Measurements from ENCODE around the gene OR2T12.
"Not testable (repeated sequence)": the region's sequence is repeated elsewhere in the genome, so short reads cannot be mapped to it uniquely, and the experiment has no call there.

Gene OR2T12, protein sequence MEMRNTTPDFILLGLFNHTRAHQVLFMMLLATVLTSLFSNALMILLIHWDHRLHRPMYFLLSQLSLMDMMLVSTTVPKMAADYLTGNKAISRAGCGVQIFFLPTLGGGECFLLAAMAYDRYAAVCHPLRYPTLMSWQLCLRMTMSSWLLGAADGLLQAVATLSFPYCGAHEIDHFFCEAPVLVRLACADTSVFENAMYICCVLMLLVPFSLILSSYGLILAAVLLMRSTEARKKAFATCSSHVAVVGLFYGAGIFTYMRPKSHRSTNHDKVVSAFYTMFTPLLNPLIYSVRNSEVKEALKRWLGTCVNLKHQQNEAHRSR

DNA sequence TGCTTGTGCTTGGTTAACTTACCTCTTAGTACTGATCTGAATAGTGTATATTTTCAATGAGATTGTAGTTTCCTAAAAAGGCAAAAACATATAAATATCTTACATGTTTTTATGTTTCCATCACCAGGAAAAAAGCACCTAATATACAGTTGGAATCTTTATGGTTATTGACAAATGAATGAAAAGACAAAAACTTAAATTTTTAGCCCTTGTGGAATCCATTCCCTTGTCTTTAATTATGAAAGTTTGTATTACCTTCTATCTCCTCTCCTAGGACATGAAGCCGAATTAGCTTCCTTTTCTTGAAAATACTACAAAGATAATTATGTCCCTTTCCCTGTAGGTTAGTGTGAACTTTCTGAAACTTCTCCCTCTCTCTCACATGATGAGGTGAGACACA, at the start of gene OR2T12:
OR2T12 (minus strand) TSS at position 101 of the 400 bp plus-strand sequence. CDS start 7,846 bp downstream, outside the sequence.
- H3K4me3 Mint-ChIP-seq: no peak within 1 kb of the TSS
- H3K9me3 Mint-ChIP-seq: peaks cover 20% of the 10 kb centered on the region
- no peaks in the 10 kb centered on the region for H3K4me1 Mint-ChIP-seq (ENCODE audit: low read depth)
- no peak within 1 kb of the TSS for H3K27ac Mint-ChIP-seq
- intact Hi-C loops (cut with micrococcal nuclease): no loop called here
- H3K36me3 Mint-ChIP-seq (ENCODE audit: low read depth): no peaks in the 10 kb centered on the region
- no peaks in the 10 kb centered on the region for H3K27me3 Mint-ChIP-seq

DNA sequence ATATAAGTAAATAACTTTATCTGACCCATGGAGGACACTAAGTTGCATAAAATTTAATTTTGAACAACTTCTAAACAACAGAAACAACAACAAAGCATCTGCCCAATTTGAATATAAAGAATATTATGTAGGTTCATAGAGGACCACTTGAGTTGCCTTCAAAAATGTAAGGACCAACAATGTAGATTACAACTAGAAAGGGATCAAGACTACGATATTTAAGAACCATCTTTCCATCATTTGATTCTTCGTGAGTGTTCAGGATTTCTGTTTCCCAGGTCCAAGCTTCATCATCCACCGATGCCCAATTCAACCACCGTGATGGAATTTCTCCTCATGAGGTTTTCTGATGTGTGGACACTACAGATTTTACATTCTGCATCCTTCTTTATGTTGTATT, 45.3 kb upstream of the OR2T12 start, which contains the start of gene OR14C36:
OR14C36 (plus strand) TSS at position 301 of the 400 bp plus-strand sequence; CDS start at position 301, 0 bp downstream.
- Mint-ChIP-seq H3K27ac (no peak within 1 kb of the TSS), H3K27me3 (no peaks in the 10 kb centered on the region)

DNA sequence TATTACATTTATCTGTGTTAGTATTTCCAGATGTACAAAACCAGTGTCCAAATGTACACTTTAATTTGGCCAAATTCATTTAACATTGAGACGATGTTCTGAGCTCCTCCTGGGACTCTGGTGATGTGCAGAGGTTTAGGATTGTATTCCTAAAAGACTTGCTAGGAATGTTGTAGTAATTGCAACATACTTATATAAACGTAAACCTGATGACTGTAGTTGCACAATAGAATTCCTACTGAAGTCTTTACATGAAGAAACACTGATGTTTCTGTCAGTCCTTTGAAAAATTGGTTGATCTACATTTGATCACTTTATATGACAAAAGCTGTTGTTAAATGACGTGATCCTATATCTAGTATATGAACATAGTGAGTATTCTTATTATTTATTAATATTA, 40.2 kb upstream of the OR2T12 start:
- intact Hi-C loops (cut with micrococcal nuclease): no loop called here
- peaks cover 13% of the 10 kb centered on the region for H3K9me3 Mint-ChIP-seq
- H3K4me3 Mint-ChIP-seq: no peak overlapping the region
- H3K27me3 Mint-ChIP-seq: no peaks in the 10 kb centered on the region
- H3K36me3 Mint-ChIP-seq (ENCODE audit: low read depth): no peaks in the 10 kb centered on the region
- H3K4me1 Mint-ChIP-seq (ENCODE audit: low read depth): no peaks in the 10 kb centered on the region
- no peak overlapping the region for H3K27ac Mint-ChIP-seq

More for the DNA sequence above, 45.3 kb upstream of the OR2T12 start, which contains the start of gene OR14C36:
- H3K36me3 Mint-ChIP-seq (ENCODE audit: low read depth): no peaks in the 10 kb centered on the region
- H3K4me3 Mint-ChIP-seq: no peak within 1 kb of the TSS
- H3K4me1 Mint-ChIP-seq (ENCODE audit: low read depth): no peaks in the 10 kb centered on the region
- intact Hi-C loops (cut with micrococcal nuclease): no loop called here
- H3K9me3 Mint-ChIP-seq: no peaks in the 10 kb centered on the region

DNA sequence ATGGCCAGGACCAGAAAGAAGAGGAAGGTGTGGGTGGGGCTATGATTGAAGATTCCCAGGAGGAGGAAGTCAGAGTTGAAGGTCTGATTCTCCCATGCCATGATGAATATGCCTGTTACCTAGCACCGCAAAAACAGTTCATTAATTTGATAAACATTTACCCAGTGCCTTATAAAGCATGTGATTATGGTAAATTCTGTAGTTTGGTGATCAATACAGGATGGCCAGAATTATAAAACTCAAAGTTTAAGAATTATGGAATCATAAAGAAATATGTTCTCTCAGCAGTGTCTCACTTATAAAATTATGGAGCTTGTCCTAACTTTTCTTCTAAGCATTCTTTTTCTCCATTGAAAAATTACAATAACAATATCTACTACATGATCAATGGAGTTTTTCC, 21.2 kb upstream of the OR2T12 start, which contains the start of gene OR2M7:
OR2M7 (minus strand) TSS at position 101 of the 400 bp plus-strand sequence; CDS start at position 101, 0 bp downstream.
- Mint-ChIP-seq H3K36me3 (ENCODE audit: low read depth) (no peaks in the 10 kb centered on the region), H3K27me3 (no peaks in the 10 kb centered on the region), H3K27ac (no peak within 1 kb of the TSS), H3K4me1 (ENCODE audit: low read depth) (no peaks in the 10 kb centered on the region), H3K4me3 (no peak within 1 kb of the TSS), H3K9me3 (peaks cover 9% of the 10 kb centered on the region)
- intact Hi-C loops (cut with micrococcal nuclease): no loop called here

DNA sequence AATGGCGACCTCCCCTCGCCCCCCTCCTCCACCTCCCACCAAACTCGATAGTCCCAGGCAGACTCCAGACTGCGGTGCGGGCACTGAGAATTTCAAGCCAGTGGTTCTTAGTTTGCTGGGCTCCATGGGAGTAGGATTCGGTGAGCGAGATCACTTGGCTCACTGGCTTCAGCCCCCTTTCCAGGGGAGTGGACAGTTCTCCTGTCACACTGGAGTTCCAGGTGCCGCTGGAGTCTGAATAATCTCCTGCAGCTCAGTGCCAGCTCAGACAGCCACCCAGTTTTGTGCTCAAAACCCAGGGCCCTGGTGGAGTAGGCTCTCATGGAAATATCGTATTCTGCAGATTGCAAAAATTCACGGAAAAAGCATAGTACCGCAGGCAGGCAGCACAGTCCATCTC, 13.6 kb upstream of the OR2T12 start:
- Mint-ChIP-seq H3K4me1 (ENCODE audit: low read depth) (no peaks in the 10 kb centered on the region), H3K27me3 (no peaks in the 10 kb centered on the region), H3K36me3 (ENCODE audit: low read depth) (no peaks in the 10 kb centered on the region), H3K4me3 (no peak overlapping the region), H3K27ac (no peak overlapping the region), H3K9me3 (peaks cover 32% of the 10 kb centered on the region)
- intact Hi-C loops (cut with micrococcal nuclease): no loop called here

DNA sequence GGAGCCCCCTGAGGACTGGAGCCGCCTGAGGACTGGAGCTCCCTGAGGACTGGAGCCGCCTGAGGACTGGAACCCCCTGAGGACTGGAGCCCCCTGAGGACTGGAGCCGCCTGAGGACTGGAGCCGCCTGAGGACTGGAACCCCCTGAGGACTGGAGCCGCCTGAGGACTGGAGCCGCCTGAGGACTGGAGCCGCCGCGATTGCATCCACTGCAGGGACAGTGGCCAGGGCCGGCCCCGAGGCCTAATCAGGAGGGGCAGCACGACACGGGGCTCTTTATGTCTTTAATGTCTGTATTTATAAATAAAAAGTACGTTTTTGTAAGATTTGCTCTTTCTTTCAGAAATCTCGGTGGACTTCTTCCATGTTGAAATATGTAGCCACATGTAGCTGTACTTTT, 3.5 kb upstream of the OR2T12 start:
- H3K36me3 Mint-ChIP-seq (ENCODE audit: low read depth); intact Hi-C loops (cut with micrococcal nuclease); H3K27me3 Mint-ChIP-seq; H3K27ac Mint-ChIP-seq; H3K4me3 Mint-ChIP-seq; H3K4me1 Mint-ChIP-seq (ENCODE audit: low read depth): not testable (repeated sequence)
- peaks cover 10% of the 10 kb centered on the region for H3K9me3 Mint-ChIP-seq

DNA sequence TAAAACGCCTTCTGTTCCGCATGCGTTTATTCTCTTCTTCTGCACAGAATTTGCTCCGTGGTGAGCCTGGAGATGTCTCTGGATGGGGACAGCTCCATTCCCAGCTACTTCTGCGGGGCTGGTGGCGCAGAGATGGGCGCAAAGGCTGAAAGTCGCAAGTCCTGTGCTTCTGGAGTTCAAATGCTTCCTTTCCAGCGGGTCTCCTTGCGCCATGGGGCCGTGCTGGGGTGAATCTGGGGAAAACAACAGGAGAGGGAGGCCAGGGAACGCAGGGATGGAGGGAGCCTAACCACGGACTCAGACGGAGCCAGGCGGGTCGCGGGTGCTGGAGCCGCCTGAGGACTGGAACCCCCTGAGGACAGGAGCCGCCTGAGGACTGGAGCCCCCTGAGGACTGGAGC, 2.9 kb upstream of the OR2T12 start:
- H3K9me3 Mint-ChIP-seq: peaks cover 10% of the 10 kb centered on the region
- H3K4me1 Mint-ChIP-seq (ENCODE audit: low read depth): no peaks in the 10 kb centered on the region
- intact Hi-C loops (cut with micrococcal nuclease): no loop called here
- H3K36me3 Mint-ChIP-seq (ENCODE audit: low read depth): no peaks in the 10 kb centered on the region
- no peak overlapping the region for H3K27ac Mint-ChIP-seq
- no peaks in the 10 kb centered on the region for H3K27me3 Mint-ChIP-seq
- H3K4me3 Mint-ChIP-seq: no peak overlapping the region

DNA sequence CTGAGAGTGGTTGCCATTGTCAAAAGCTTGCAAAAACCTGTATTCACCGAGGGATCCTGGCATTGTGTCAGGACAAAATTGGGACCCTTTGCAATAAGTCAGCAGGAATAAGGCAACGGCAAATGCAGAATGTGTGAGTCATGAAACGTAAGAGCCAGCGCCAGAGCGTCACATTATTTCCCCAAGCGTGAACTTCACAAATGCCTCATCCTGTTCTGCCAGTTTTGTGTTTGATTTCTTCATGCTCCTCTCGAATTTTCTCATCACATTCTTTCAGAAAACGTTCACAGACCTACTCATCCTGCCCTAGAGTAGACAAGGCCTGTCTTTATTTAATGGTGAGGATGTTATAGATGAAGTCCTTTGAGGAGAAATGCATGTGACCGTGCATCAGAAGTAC, 2.4 kb upstream of the OR2T12 start:
- H3K4me3 Mint-ChIP-seq; H3K27me3 Mint-ChIP-seq; H3K27ac Mint-ChIP-seq; intact Hi-C loops (cut with micrococcal nuclease); H3K4me1 Mint-ChIP-seq (ENCODE audit: low read depth); H3K36me3 Mint-ChIP-seq (ENCODE audit: low read depth): not testable (repeated sequence)
- H3K9me3 Mint-ChIP-seq: peaks cover 10% of the 10 kb centered on the region

DNA sequence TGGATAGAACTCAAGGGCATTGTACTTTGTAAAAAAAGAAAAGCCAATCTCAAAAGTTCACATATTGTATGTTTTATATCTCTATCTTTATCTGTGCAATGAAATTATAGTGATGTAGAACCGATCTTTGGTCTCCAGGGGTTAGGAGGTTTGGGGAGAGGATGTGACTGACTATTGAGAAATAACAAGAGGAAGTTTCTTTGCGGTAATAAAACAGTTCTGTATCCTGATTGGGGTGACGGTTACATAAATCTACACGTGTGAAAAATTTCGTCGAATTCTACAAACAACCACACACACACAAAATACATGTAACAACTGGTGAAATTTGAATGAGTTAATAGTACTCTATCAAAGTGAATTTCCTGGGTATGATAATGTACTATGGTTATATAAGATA, 14.8 kb downstream of the OR2T12 start:
- no peak overlapping the region for H3K4me3 Mint-ChIP-seq
- peaks cover 8% of the 10 kb centered on the region for H3K4me1 Mint-ChIP-seq (ENCODE audit: low read depth)
- intact Hi-C loops (cut with micrococcal nuclease): no loop called here
- no peaks in the 10 kb centered on the region for H3K27me3 Mint-ChIP-seq
- H3K27ac Mint-ChIP-seq: no peak overlapping the region
- H3K36me3 Mint-ChIP-seq (ENCODE audit: low read depth): no peaks in the 10 kb centered on the region
- no peaks in the 10 kb centered on the region for H3K9me3 Mint-ChIP-seq

DNA sequence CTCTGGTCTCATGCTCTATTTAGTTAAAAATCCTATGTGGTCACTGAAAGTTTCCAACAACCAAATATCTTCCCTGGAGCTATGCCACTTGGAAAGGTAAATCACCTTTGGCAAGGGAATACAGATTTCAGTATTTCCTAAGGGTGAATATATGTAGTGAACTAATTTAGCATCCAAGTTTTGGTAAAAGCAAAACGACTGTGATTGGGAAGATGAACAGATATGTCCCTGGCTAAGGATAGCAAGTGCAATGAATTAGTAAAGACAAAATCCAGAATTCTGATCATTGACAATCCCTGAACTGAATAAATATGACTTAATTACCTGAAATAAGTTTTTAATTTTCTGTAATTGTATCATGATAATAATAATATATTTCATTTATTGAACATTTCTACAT, 25.3 kb downstream of the OR2T12 start, which contains the start of gene OR2T33:
OR2T33 (minus strand) TSS at position 101 of the 400 bp plus-strand sequence. CDS start 4,162 bp downstream, outside the sequence.
- no peak within 1 kb of the TSS for H3K27ac Mint-ChIP-seq
- no peaks in the 10 kb centered on the region for H3K27me3 Mint-ChIP-seq
- H3K4me3 Mint-ChIP-seq: no peak within 1 kb of the TSS
- H3K36me3 Mint-ChIP-seq (ENCODE audit: low read depth): no peaks in the 10 kb centered on the region
- no peaks in the 10 kb centered on the region for H3K9me3 Mint-ChIP-seq
- intact Hi-C loops (cut with micrococcal nuclease): no loop called here
- peaks cover 4% of the 10 kb centered on the region for H3K4me1 Mint-ChIP-seq (ENCODE audit: low read depth)

DNA sequence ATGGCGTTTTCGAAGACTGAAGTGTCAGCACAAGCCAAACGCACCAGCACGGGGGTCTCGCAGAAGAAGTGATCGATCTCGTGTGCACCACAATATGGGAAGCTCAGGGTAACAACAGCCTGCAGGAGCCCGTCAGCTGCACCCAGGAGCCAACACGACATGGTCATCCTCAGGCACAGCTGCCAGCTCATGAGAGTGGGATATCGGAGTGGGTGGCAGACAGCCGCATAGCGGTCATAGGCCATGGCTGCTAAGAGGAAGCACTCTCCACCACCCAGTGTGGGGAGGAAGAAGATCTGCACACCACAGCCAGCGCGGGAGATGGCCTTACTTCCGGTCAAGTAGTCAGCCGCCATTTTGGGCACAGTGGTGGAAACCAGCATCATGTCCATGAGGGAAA, 30.0 kb downstream of the OR2T12 start:
- H3K9me3 Mint-ChIP-seq; H3K36me3 Mint-ChIP-seq (ENCODE audit: low read depth); H3K27me3 Mint-ChIP-seq; intact Hi-C loops (cut with micrococcal nuclease); H3K4me3 Mint-ChIP-seq; H3K4me1 Mint-ChIP-seq (ENCODE audit: low read depth); H3K27ac Mint-ChIP-seq: not testable (repeated sequence)

DNA sequence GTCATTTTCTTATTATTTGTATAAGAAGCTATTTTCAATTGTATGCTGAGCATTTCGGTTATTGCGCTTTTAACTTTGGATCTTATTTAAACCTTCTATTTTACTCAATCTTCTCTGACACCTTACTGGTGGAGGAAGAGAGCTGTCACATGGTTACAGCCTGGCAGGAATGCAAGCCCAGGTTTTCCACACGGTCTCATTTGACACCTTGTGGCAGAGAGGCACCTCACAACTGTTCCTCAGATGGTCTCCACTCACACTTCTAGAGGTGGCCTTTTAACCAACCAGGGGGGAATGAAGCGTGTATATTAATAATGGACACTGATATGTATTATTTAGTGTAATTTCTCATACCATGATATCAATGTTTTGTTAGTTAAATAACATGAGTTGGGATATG, 35.0 kb downstream of the OR2T12 start:
- intact Hi-C loops (cut with micrococcal nuclease): no loop called here
- H3K27ac Mint-ChIP-seq: no peak overlapping the region
- H3K27me3 Mint-ChIP-seq: no peaks in the 10 kb centered on the region
- H3K4me1 Mint-ChIP-seq (ENCODE audit: low read depth): no peaks in the 10 kb centered on the region
- no peak overlapping the region for H3K4me3 Mint-ChIP-seq
- H3K36me3 Mint-ChIP-seq (ENCODE audit: low read depth): no peaks in the 10 kb centered on the region
- H3K9me3 Mint-ChIP-seq: no peaks in the 10 kb centered on the region

DNA sequence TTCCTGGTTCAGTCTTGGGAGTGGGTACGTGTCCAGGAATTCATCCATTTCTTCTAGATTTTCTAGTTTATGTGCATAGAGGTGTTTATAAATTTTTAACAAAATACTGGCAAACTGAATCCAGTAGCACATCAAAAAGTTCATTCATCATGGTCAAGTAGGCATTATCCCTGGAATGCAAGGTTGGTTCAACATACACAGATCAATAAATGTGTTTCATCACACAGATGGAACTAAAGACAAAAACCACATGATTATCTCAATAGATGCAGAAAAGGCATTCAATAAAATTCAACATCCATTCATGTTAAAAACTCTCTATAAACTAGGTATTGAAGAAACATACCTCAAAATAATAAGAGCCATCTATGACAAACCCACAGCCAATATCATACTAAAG, 43.9 kb downstream of the OR2T12 start:
- H3K36me3 Mint-ChIP-seq (ENCODE audit: low read depth); intact Hi-C loops (cut with micrococcal nuclease); H3K27me3 Mint-ChIP-seq; H3K4me3 Mint-ChIP-seq; H3K27ac Mint-ChIP-seq; H3K4me1 Mint-ChIP-seq (ENCODE audit: low read depth): not testable (repeated sequence)
- H3K9me3 Mint-ChIP-seq: peaks cover 25% of the 10 kb centered on the region

DNA sequence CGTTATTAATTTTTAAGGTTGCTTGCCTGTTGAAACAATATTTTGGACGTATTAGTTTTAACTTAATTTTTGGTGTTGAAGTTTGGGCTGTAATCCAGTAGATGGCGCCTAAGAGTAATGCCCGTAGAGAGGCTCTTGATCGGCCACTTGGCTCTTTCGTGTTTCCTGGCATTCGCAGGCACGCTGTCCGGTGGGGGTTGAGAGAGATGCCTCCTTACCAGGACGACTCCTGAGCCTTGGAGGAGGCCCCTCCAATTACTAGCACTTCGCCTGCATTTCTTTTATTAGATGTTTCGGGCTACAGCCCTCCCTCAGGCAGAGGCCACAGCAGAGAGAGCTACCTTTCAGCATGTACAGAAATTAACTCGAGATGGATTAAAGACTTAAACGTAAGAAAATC, 60.0 kb downstream of the OR2T12 start:
- peaks cover 24% of the 10 kb centered on the region for H3K4me1 Mint-ChIP-seq (ENCODE audit: low read depth)
- no peaks in the 10 kb centered on the region for H3K9me3 Mint-ChIP-seq
- H3K27me3 Mint-ChIP-seq: peaks cover 4% of the 10 kb centered on the region
- intact Hi-C loops (cut with micrococcal nuclease): no loop called here
- H3K27ac Mint-ChIP-seq: no peak overlapping the region
- no peaks in the 10 kb centered on the region for H3K36me3 Mint-ChIP-seq (ENCODE audit: low read depth)
- H3K4me3 Mint-ChIP-seq: no peak overlapping the region
